GM12878 (cell line): ENCODE data around the gene LEMD2. TPM values are rescaled to one million over a fixed set of nuclear protein-coding genes. Genes with fewer than 3 reads are reported as not detected.

ENCODE experiments used
- BACH1 ChIP-seq: fragments of 450-650 bp; IDR thresholded peaks from 2 replicates; pipeline ENCODE4 v1.6.1; 2017; ENCODE audit warnings: mild to moderate bottlenecking, borderline replicate concordance
- FOS ChIP-seq: IDR thresholded peaks from 3 replicates; pipeline ENCODE4 v1.6.1; 2011; ENCODE audit warnings: borderline replicate concordance; ENCODE audit not compliant: insufficient read length; ENCODE audit errors: extremely low read depth
- PML ChIP-seq: IDR thresholded peaks from 2 replicates; pipeline ENCODE4 v1.6.1; 2012; ENCODE audit warnings: low read length, inconsistent platforms
- POLR2AphosphoS5 ChIP-seq: IDR thresholded peaks from 2 replicates; pipeline ENCODE4 v1.6.1; 2011; ENCODE audit warnings: mild to moderate bottlenecking, low read length, inconsistent platforms
- SMAD1 ChIP-seq: fragments of 450-650 bp; IDR thresholded peaks from 2 replicates; pipeline ENCODE4 v1.6.1; 2018; ENCODE audit warnings: mild to moderate bottlenecking, low read depth; ENCODE audit not compliant: partially characterized antibody
- ZBTB40 ChIP-seq: fragments of 450-650 bp; IDR thresholded peaks from 2 replicates; pipeline ENCODE4 v1.6.1; 2016; ENCODE audit warnings: mild to moderate bottlenecking, moderate library complexity, borderline replicate concordance
- ZNF207 ChIP-seq: fragments of 450-650 bp; IDR thresholded peaks from 2 replicates; pipeline ENCODE4 v1.6.1; 2014; ENCODE audit warnings: antibody characterized with exemption, mild to moderate bottlenecking, borderline replicate concordance
- polyA plus RNA-seq, 11 experiments: library from polyadenylated mRNA; depleted of rRNA in 4 of 11; unstranded in 6 of 11; stranded (reverse) in 5 of 11; fragments of >200 nt; fragmentation: Nextera tagmentation in 4 of 11; fragmentation: Illumina TruSeq in 1 of 11; extraction: Ambion mirVana in 4 of 11; extraction: Trizol in 1 of 11; gene quantifications; 1 replicate in 1 of 11; 2 replicates in 10 of 11; pipeline versions ENCODE4 v1.2.1 to v1.2.3, GENCODE V29; 2011 to 2016; ENCODE audit warnings: inconsistent platforms in 2 of 11, missing spikeins in 2 of 11, low read depth in 1 of 11
- total RNA-seq, 4 experiments: library from RNA; depleted of rRNA in 3 of 4; stranded (reverse); fragments of >200 nt in 3 of 4; fragmentation: Illumina TruSeq in 1 of 4; extraction: Trizol in 1 of 4; gene quantifications; 2 replicates each; pipeline versions ENCODE4 v1.2.1 to v1.2.3, GENCODE V29; 2013 to 2021
- TF ChIP-seq, protein P1 (sequence below): IDR thresholded peaks from 2 replicates; pipeline ENCODE4 v1.6.1; 2012; ENCODE audit warnings: low read length, inconsistent platforms

LEMD2 gene
- total and polyA plus RNA-seq, 10 of the 15 experiments (the other 5 are each of a cell fraction or from before 2014, with no cell fraction given) = 0.45 to 47.1 (median 22.8) TPM

- TF ChIP-seq ZBTB40 (no peak), PML (no peak), BACH1 (no peak), FOS (no peak), SMAD1 (no peak), ZNF207 (no peak), POLR2AphosphoS5 (no peak)
- TF ChIP-seq, protein P1, sequence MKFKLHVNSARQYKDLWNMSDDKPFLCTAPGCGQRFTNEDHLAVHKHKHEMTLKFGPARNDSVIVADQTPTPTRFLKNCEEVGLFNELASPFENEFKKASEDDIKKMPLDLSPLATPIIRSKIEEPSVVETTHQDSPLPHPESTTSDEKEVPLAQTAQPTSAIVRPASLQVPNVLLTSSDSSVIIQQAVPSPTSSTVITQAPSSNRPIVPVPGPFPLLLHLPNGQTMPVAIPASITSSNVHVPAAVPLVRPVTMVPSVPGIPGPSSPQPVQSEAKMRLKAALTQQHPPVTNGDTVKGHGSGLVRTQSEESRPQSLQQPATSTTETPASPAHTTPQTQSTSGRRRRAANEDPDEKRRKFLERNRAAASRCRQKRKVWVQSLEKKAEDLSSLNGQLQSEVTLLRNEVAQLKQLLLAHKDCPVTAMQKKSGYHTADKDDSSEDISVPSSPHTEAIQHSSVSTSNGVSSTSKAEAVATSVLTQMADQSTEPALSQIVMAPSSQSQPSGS = no peak
- TF ChIP-seq, all 136 proteins: peak for 6
Measured at GRCh38 chr6:33768644-33769120, 20.2 kb downstream of the LEMD2 start (continued).
